Measurements from ENCODE around the gene KRT6B.
"Not testable (repeated sequence)": the region's sequence is repeated elsewhere in the genome, so short reads cannot be mapped to it uniquely, and the experiment has no call there.

Gene KRT6B

DNA sequence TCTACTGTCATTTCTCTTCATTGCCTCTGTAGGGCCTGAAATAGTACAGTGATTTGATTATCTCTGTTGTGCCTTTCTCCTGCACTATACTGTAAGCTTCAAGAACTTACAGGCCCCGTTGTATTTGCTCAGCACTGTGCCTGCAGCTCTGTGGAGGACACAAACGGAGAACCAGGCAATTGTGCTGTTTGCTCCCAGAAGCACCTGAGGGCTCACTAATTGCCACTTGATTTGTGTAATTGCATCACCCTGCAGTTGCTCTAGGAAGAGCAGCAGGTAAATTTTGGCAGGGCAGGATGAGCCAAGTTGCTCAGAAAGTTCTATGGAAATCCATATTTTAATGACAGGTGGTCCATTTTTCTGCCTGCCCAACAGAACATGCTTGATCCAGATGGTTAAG is 34.2 kb downstream of the KRT6B start:
- no peak overlapping the region for H3K27ac ChIP-seq (ENCODE audit: low read length)
- H3K36me3 ChIP-seq (ENCODE audit: control insufficient read depth, low read depth, low read length): no peaks in the 10 kb centered on the region
- H3K9ac ChIP-seq (ENCODE audit: low read length): no peak overlapping the region
- no peaks in the 10 kb centered on the region for H3K27me3 ChIP-seq (ENCODE audit: control insufficient read depth, insufficient read depth, low read length)
- no peaks in the 10 kb centered on the region for H3K4me1 ChIP-seq (ENCODE audit: control insufficient read depth, low read depth, low read length)
- H3K4me3 ChIP-seq (ENCODE audit: low read length): no peak overlapping the region
- no peaks in the 10 kb centered on the region for H3K9me3 ChIP-seq (ENCODE audit: control insufficient read depth, low read depth, low read length)

DNA sequence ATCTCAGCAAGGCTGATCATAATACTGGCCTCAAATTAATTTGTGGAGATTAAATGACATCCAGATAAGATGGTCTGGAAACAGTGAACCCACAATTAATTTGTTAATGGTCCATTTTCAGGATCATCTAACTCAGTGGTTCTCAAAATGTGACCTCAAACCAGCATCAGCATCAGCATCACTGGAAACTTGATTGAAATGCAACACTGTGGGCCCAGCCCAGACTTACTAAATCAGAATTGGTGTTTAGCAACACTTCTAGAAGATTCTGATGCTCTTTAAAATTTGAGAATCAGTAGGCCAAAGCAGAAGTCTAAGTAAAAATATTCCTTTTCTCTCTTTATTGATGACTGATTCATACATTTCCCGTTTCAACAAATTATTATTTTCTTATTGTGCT is 35.2 kb downstream of the KRT6B start:
- no peak overlapping the region for H3K9ac ChIP-seq (ENCODE audit: low read length)
- no peak overlapping the region for H3K4me3 ChIP-seq (ENCODE audit: low read length)
- no peaks in the 10 kb centered on the region for H3K27me3 ChIP-seq (ENCODE audit: control insufficient read depth, insufficient read depth, low read length)
- H3K9me3 ChIP-seq (ENCODE audit: control insufficient read depth, low read depth, low read length): no peaks in the 10 kb centered on the region
- H3K36me3 ChIP-seq (ENCODE audit: control insufficient read depth, low read depth, low read length): no peaks in the 10 kb centered on the region
- H3K27ac ChIP-seq (ENCODE audit: low read length): no peak overlapping the region
- no peaks in the 10 kb centered on the region for H3K4me1 ChIP-seq (ENCODE audit: control insufficient read depth, low read depth, low read length)

DNA sequence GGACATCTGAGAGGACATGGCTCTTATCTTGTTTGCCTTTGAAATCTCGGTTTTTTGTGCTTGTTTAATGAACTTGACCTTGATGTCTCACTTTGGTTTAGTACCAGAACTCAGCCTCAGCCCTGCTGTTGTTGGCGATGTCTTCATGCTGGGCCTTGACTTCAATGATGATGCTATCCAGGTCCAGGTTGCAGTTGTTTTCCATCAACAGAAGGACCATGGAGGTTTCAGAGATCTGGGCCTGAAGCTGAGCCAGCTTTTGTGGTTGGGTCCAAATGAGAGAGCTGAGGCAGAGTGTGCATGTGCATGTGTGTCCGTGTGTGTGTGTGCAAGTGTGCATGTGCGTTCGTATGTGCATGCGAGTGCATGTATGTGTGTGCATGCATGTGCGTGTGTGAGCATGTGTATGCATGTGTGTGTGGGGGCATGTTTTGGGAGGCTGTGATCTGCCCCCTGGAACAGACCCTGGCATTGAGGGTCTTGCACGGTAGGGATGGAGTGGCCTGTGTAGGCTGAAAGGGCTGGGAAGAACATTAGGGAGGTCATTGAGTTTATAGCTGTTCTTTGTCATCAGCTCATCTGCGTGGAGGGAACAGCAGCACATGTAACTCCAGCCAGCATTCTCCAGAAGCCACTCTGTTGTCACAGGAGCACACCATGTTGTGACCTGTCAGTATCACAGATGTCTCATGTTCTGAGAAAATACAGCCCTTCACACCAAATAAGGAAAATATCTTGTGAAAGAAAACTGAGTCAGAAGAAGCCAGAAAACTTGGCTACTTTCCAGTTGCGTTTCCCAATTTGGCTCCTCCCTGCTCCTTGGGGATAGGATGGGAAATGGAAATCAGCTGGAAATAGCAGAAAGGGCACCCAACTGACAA is 35.8 kb downstream of the KRT6B start:
- no peaks in the 10 kb centered on the region for H3K27me3 ChIP-seq (ENCODE audit: control insufficient read depth, insufficient read depth, low read length)
- no peak overlapping the region for H3K27ac ChIP-seq (ENCODE audit: low read length)
- H3K36me3 ChIP-seq (ENCODE audit: control insufficient read depth, low read depth, low read length): no peaks in the 10 kb centered on the region
- no peak overlapping the region for H3K4me3 ChIP-seq (ENCODE audit: low read length)
- no peaks in the 10 kb centered on the region for H3K4me1 ChIP-seq (ENCODE audit: control insufficient read depth, low read depth, low read length)
- no peaks in the 10 kb centered on the region for H3K9me3 ChIP-seq (ENCODE audit: control insufficient read depth, low read depth, low read length)
- no peak overlapping the region for H3K9ac ChIP-seq (ENCODE audit: low read length)

DNA sequence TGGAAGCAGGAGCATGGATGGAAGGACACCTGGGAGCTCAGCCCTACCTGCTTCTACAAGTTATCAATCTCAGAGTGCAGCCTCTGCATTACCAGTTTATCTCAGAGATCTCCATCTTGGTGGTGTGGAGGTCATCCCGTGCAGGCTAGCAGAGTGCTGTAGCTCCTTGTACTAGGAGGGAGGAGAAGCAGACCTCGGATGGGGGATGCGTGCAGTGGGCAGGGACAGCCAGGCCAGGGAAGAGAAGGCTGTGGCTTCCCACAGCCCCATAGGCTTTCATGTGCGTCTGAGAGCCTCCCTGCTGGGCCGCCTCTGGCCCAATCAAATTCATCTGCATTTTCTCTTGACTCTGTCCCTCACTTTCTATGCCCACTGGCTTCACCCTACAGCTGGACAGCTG is 37.0 kb downstream of the KRT6B start:
- Histone ChIP-seq H3K4me3 (ENCODE audit: low read length) (no peak overlapping the region), H3K27me3 (ENCODE audit: control insufficient read depth, insufficient read depth, low read length) (no peaks in the 10 kb centered on the region), H3K4me1 (ENCODE audit: control insufficient read depth, low read depth, low read length) (no peaks in the 10 kb centered on the region), H3K9ac (ENCODE audit: low read length) (no peak overlapping the region), H3K36me3 (ENCODE audit: control insufficient read depth, low read depth, low read length) (no peaks in the 10 kb centered on the region), H3K27ac (ENCODE audit: low read length) (no peak overlapping the region), H3K9me3 (ENCODE audit: control insufficient read depth, low read depth, low read length) (no peaks in the 10 kb centered on the region)

DNA sequence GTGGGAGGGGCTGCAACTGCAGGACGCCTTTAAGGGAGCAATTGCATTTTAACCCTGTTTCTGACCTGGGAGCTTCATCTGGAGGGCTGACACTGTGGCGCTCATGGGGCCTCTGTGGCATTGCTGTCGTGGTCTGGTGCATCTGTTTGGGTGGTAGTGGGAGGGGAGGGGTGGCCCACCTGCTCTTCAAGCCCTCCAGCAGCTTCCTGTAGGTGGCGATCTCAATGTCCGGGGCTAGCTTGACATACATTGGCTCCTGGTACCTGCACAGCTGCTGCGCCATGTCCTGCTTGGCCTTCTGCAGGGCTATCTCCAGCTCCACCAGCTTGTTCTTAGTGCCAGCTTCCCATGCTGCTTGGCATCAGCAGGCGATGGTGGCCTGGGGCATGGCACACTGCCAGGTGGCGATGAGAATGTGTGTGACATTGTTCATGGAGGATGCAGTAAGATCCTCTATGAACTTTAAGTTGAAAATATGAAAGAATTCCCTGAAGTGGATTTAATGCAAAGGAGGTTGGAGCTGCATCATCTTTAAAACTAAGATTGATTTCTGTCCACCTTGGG is 38.1 kb downstream of the KRT6B start:
- Histone ChIP-seq H3K9ac (ENCODE audit: low read length) (no peak overlapping the region), H3K4me3 (ENCODE audit: low read length) (no peak overlapping the region), H3K9me3 (ENCODE audit: control insufficient read depth, low read depth, low read length) (no peaks in the 10 kb centered on the region), H3K36me3 (ENCODE audit: control insufficient read depth, low read depth, low read length) (no peaks in the 10 kb centered on the region), H3K4me1 (ENCODE audit: control insufficient read depth, low read depth, low read length) (no peaks in the 10 kb centered on the region), H3K27me3 (ENCODE audit: control insufficient read depth, insufficient read depth, low read length) (no peaks in the 10 kb centered on the region), H3K27ac (ENCODE audit: low read length) (no peak overlapping the region)

DNA sequence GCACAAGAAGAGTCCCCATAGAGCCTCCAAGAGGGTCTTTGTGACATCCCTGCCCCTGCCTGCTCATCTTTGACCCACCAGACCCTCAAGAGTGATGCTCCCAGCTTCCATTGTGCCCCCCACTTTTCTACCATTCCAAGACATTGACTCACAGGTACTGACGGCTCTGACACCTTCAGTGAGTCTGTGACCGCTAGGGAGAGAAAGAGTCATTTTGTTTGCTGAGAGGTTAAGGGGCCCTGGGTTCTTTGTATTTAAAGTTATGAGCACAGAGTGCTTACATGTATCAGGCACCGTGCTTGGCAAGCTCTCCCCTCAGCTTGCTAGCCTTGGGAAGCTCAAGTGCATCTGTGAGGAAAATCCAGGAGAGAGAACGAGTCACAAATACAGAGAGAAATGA is 38.7 kb downstream of the KRT6B start:
- Histone ChIP-seq H3K4me1 (ENCODE audit: control insufficient read depth, low read depth, low read length) (no peaks in the 10 kb centered on the region), H3K4me3 (ENCODE audit: low read length) (no peak overlapping the region), H3K27me3 (ENCODE audit: control insufficient read depth, insufficient read depth, low read length) (no peaks in the 10 kb centered on the region), H3K9ac (ENCODE audit: low read length) (no peak overlapping the region), H3K27ac (ENCODE audit: low read length) (no peak overlapping the region), H3K36me3 (ENCODE audit: control insufficient read depth, low read depth, low read length) (no peaks in the 10 kb centered on the region), H3K9me3 (ENCODE audit: control insufficient read depth, low read depth, low read length) (no peaks in the 10 kb centered on the region)

DNA sequence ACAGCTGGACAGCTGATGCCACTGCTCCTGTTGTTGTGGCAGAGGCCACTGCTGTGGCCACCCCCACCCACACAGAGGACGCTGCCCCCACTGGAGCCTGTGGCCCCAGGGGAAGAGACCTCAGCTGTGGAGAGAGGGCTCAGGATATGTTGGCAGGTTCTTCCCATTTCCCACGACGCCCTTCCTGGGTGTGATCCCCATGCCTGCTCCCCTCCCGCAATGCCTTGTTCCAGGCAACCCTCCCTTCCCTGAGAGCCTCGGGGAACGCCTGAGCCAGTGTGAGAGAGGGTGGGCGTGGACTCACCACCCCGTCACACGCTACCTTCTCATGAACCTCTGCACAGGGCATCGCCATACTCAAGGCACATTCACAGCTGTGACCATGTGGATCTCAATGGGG is 40.1 kb downstream of the KRT6B start:
- Histone ChIP-seq H3K36me3 (ENCODE audit: control insufficient read depth, low read depth, low read length) (no peaks in the 10 kb centered on the region), H3K4me3 (ENCODE audit: low read length) (no peak overlapping the region), H3K9ac (ENCODE audit: low read length) (no peak overlapping the region), H3K27ac (ENCODE audit: low read length) (no peak overlapping the region), H3K4me1 (ENCODE audit: control insufficient read depth, low read depth, low read length) (no peaks in the 10 kb centered on the region), H3K27me3 (ENCODE audit: control insufficient read depth, insufficient read depth, low read length) (no peaks in the 10 kb centered on the region), H3K9me3 (ENCODE audit: control insufficient read depth, low read depth, low read length) (no peaks in the 10 kb centered on the region)

DNA sequence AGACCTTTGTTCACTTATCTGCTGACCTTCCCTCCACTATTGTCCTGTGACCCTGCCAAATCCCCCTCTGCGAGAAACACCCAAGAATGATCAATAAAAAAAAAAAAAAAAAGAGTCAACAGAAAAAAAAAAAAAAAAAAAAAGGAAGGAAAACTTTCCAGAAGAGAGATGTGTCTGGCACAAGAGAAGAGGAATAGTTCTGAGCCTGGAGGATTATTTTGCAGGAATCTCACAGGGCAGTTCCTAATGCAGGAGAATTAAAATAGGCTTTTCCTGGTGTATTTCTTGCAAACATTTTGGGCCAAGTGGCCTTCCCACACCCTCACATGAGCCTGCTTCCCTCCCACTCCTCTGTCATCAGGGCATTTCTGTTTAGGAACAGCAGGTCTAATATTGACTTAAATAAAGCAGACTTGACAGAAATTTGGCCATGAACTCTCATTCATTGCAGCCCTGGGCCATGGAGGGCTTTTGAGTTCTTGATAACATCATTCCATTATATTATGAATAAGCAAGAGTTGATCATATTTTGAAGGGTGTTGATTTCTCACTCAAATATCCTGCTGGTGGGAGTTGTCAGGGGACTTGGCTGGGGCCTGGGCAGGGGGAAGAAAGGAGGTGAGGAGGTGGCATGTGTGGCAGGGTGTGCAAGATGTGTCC is 41.2 kb downstream of the KRT6B start:
- H3K9me3 ChIP-seq (ENCODE audit: control insufficient read depth, low read depth, low read length); H3K27ac ChIP-seq (ENCODE audit: low read length); H3K27me3 ChIP-seq (ENCODE audit: control insufficient read depth, insufficient read depth, low read length); H3K4me3 ChIP-seq (ENCODE audit: low read length); H3K9ac ChIP-seq (ENCODE audit: low read length); H3K36me3 ChIP-seq (ENCODE audit: control insufficient read depth, low read depth, low read length); H3K4me1 ChIP-seq (ENCODE audit: control insufficient read depth, low read depth, low read length): not testable (repeated sequence)

DNA sequence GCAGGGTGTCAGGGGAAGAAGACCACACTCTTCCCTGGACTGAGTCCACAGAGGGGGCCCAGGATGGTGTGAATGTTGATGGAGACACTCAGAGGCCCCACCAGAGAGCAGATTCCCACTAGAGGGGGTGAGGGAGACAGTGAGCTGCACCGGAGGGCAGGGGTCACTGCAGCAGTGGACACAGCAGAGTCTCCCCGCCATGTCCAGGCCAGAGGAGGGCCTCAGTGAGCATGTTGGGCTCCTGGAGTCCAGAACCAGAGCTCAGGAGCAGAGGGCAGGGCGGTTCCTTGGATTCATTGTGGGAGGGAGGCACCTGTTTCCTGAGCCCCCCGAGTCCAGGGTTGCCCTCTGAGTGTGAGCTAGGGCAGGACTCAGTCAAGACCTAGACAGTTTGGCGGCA is 44.0 kb downstream of the KRT6B start:
- Histone ChIP-seq H3K9ac (ENCODE audit: low read length) (no peak overlapping the region), H3K36me3 (ENCODE audit: control insufficient read depth, low read depth, low read length) (no peaks in the 10 kb centered on the region), H3K4me3 (ENCODE audit: low read length) (no peak overlapping the region), H3K9me3 (ENCODE audit: control insufficient read depth, low read depth, low read length) (no peaks in the 10 kb centered on the region), H3K27me3 (ENCODE audit: control insufficient read depth, insufficient read depth, low read length) (no peaks in the 10 kb centered on the region), H3K4me1 (ENCODE audit: control insufficient read depth, low read depth, low read length) (no peaks in the 10 kb centered on the region), H3K27ac (ENCODE audit: low read length) (no peak overlapping the region)

DNA sequence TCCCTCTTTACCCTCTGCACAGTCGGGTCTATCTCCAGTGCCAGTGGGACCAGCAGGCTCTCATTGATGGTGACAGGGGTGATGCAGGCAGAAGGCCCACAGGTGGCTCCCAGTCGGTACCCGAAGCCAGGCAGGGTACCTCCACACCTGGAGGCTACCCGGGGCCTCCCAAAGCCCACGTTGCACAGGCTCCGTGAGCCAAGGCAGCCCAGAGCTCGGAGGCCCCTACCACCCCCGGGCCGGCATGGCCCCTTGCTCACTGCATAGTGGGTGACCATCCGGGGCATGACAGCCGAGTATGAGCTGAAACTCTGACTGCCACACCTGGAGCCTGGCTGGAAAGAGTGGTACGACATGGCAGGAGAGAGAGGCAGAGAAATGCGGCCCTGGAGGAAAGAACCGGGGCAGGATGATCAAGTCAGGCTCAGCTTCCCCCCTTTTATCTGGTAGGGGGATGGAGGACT is 46.0 kb downstream of the KRT6B start, which contains the start of gene KRT82:
KRT82 (minus strand) TSS at position 414 of the 464 bp plus-strand sequence; CDS start at position 356, 58 bp downstream.
- H3K9ac ChIP-seq (ENCODE audit: low read length): no peak within 1 kb of the TSS
- H3K27me3 ChIP-seq (ENCODE audit: control insufficient read depth, insufficient read depth, low read length): no peaks in the 10 kb centered on the region
- H3K4me1 ChIP-seq (ENCODE audit: control insufficient read depth, low read depth, low read length): no peaks in the 10 kb centered on the region
- H3K9me3 ChIP-seq (ENCODE audit: control insufficient read depth, low read depth, low read length): no peaks in the 10 kb centered on the region
- H3K4me3 ChIP-seq (ENCODE audit: low read length): no peak within 1 kb of the TSS
- no peak within 1 kb of the TSS for H3K27ac ChIP-seq (ENCODE audit: low read length)
- H3K36me3 ChIP-seq (ENCODE audit: control insufficient read depth, low read depth, low read length): no peaks in the 10 kb centered on the region

DNA sequence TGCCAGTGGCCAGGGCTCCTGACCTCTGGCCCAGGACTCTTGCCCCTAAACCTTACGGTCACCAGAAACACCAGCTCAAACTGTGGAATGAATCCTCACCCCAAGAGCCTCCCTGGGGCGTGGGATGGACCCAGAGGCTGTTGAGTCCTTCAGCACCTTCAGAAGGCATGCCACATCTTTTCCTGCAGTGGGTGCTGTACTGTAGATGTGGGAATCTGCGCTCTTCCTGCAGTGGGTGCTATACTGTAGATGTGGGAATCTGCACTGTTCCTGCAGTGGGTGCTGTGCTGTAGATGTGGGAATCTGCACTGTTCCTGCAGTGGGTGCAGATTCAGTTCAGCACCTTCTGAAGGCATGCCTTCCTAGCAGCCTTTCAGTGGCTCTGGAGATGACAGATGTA is 47.0 kb downstream of the KRT6B start:
- no peak overlapping the region for H3K27ac ChIP-seq (ENCODE audit: low read length)
- no peaks in the 10 kb centered on the region for H3K4me1 ChIP-seq (ENCODE audit: control insufficient read depth, low read depth, low read length)
- no peaks in the 10 kb centered on the region for H3K36me3 ChIP-seq (ENCODE audit: control insufficient read depth, low read depth, low read length)
- H3K9me3 ChIP-seq (ENCODE audit: control insufficient read depth, low read depth, low read length): no peaks in the 10 kb centered on the region
- H3K27me3 ChIP-seq (ENCODE audit: control insufficient read depth, insufficient read depth, low read length): no peaks in the 10 kb centered on the region
- no peak overlapping the region for H3K4me3 ChIP-seq (ENCODE audit: low read length)
- no peak overlapping the region for H3K9ac ChIP-seq (ENCODE audit: low read length)

All from iPS-18a (cell line).